Right lobe of liver (tissue), 6 donors: Measurements from ENCODE around the gene MCAT. TPM values are rescaled to one million over a fixed set of nuclear protein-coding genes. Genes with fewer than 3 reads are reported as not detected.
"Not testable (repeated sequence)": the region's sequence is repeated elsewhere in the genome, so short reads cannot be mapped to it uniquely, and the experiment has no call there.

Experiments used
- ATAC-seq, 4 donors: fragments of 200-7000 bp; cut with Tn5 transposase; one replicate each; pipeline ENCODE4 v1.9.1; 2020; ENCODE audit warnings: mild to moderate bottlenecking in 4 of 4, moderate library complexity in 4 of 4
- DNase-seq, 3 donors: peaks; one replicate each; pipeline ENCODE4 v3.0.0-alpha.2; 2020
- H3K27ac ChIP-seq, 3 donors: fragments of 200-600 bp; one replicate each; pipeline ENCODE4 v1.8.0; 2022
- H3K27me3 ChIP-seq, 2 donors: fragments of 200-600 bp; one replicate each; pipeline ENCODE4 v1.8.0; 2022
- H3K36me3 ChIP-seq, 4 donors: fragments of 200-600 bp; sonication (generic) in 1 of 4; one replicate each; pipeline versions ENCODE4 v1.5.1 to v1.8.0; 2017 to 2022; ENCODE audit warnings: control low read depth in 1 of 4
- H3K4me1 ChIP-seq, 4 donors: fragments of 200-600 bp; sonication (generic) in 1 of 4; one replicate each; pipeline versions ENCODE4 v1.5.1 to v1.8.0; 2017 to 2022; ENCODE audit warnings: control low read depth in 1 of 4
- H3K4me3 ChIP-seq, 3 donors: fragments of 200-600 bp; one replicate each; pipeline ENCODE4 v1.8.0; 2022
- H3K9me3 ChIP-seq, 4 donors: fragments of 200-600 bp; sonication (generic) in 1 of 4; one replicate each; pipeline versions ENCODE4 v1.5.1 to v1.8.0; 2017 to 2022; ENCODE audit warnings: control low read depth in 1 of 4
- CTCF ChIP-seq, 4 donors: fragments of 200-600 bp in 3 of 4; fragments of 450-650 bp in 1 of 4; IDR thresholded peaks; one replicate each; pipeline versions ENCODE4 v1.5.1 to v1.8.0; 2016 to 2022; ENCODE audit warnings: antibody characterized with exemption in 4 of 4, mild to moderate bottlenecking in 2 of 4
- POLR2A ChIP-seq: fragments of 450-650 bp; IDR thresholded peaks from one replicate; pipeline ENCODE4 v1.6.1; 2017; ENCODE audit warnings: antibody characterized with exemption, mild to moderate bottlenecking
- WGBS: methylation state at CpG from one replicate; pipeline ENCODE4 v1.1.6; 2018; ENCODE audit warnings: low coverage, low lambda C conversion rate; ENCODE audit not compliant: insufficient coverage; ENCODE audit errors: missing lambda C conversion rate; 5-methylcytosine and 5-hydroxymethylcytosine counted together
- intact Hi-C, 2 donors: fragments of 100-400 bp; cut with DNase I; formaldehyde crosslinking; loops; one replicate each; pipeline versions ENCODE4 v1.11.2 to v1.14.1; 2022
- total RNA-seq, 6 experiments: library from RNA; depleted of rRNA in 2 of 6; stranded (reverse); fragments of >200 nt in 2 of 6; fragmentation: NEBNext Ultra II Directional in 3 of 6; extraction: Animal tissue kit (Norgen Biotek cat#: 25700) in 3 of 6; gene quantifications; one replicate each; pipeline versions ENCODE4 v1.1.0 to v1.2.4, GENCODE V29; 2016 to 2023
- donor health status: DM: no; HTN: yes; CAD: no.
- donor health status: DM: no; HTN: no; CAD: no.
- donor health status: DM: no; HTN: no; CAD: no.
- donor health status: DM: no; HTN: yes; CAD: no.
- donor health status: DM: no; HTN: yes; CAD: no.

The MCAT gene
- total RNA-seq, 6 experiments from 2014 or later = 8.8 to 22.3 (median 11.4) TPM

- no peak within 1 kb of the TSS for H3K27ac ChIP-seq
- 0% methylated on average over 9 of the region's 49 CpGs for WGBS
- peaks cover 0 to 26% (median 0%) of the 10 kb centered on the region in 4 donors for H3K4me1 ChIP-seq
Observed at GRCh38 chr22:43110444-43110926, 32.7 kb downstream of the MCAT start, which contains the start of gene BIK. Gene BIK (plus strand): TSS chr22:43110750. CDS start chr22:43124023, 13,273 bp downstream.

GRCh38 chr22:43109921-43110443, 33.2 kb downstream of the MCAT start:
- WGBS = 11% methylated on average over 22 of the region's 32 CpGs
- no peak for TF ChIP-seq POLR2A

More at GRCh38 chr22:43110444-43110926, 32.7 kb downstream of the MCAT start, which contains the start of gene BIK:
- no peaks in the 10 kb centered on the region for H3K9me3 ChIP-seq
- peak in 3 of 4 donors; percentile 12 to 33 (median 18) for TF ChIP-seq CTCF (IDR thresholded peaks at IDR 0.05)
- no peak for TF ChIP-seq POLR2A
- no peaks in the 10 kb centered on the region for H3K36me3 ChIP-seq
- intact Hi-C loops = no loop called here
- DNase-seq (peak; percentile 53 to 75 (median 61)), ATAC-seq (peak; percentile 60 to 82 (median 63))
- peak within 1 kb of the TSS; percentile 52 to 62 (median 60) for H3K4me3 ChIP-seq
- H3K27me3 ChIP-seq = no peaks in the 10 kb centered on the region

GRCh38 chr22:43109511-43109910, 33.7 kb downstream of the MCAT start:
- no peak overlapping the region for H3K4me3 ChIP-seq
- H3K27ac ChIP-seq = no peak overlapping the region
- ATAC-seq = no peak
- no peaks in the 10 kb centered on the region for H3K36me3 ChIP-seq
- TF ChIP-seq POLR2A = no peak
- H3K27me3 ChIP-seq = no peaks in the 10 kb centered on the region
- DNase-seq = no peak
- intact Hi-C loops = no loop called here
- 66% methylated on average over 4 of the region's 5 CpGs for WGBS
- H3K4me1 ChIP-seq = peaks cover 0 to 22% (median 0%) of the 10 kb centered on the region in 4 donors
- no peaks in the 10 kb centered on the region for H3K9me3 ChIP-seq

More at GRCh38 chr22:43109921-43110443, 33.2 kb downstream of the MCAT start:
- H3K4me3 ChIP-seq = peak overlapping the region; percentile 52 to 62 (median 60)
- DNase-seq (no peak), ATAC-seq (no peak)
- no peak overlapping the region for H3K27ac ChIP-seq
- no peaks in the 10 kb centered on the region for H3K27me3 ChIP-seq
- H3K4me1 ChIP-seq = peaks cover 0 to 22% (median 0%) of the 10 kb centered on the region in 4 donors
- no peaks in the 10 kb centered on the region for H3K36me3 ChIP-seq
- intact Hi-C loops = no loop called here
- H3K9me3 ChIP-seq = no peaks in the 10 kb centered on the region

GRCh38 chr22:43106302-43106701, 36.9 kb downstream of the MCAT start:
- Histone ChIP-seq H3K4me3 (no peak overlapping the region), H3K27me3 (no peaks in the 10 kb centered on the region), H3K36me3 (no peaks in the 10 kb centered on the region), H3K27ac (no peak overlapping the region), H3K4me1 (peaks cover 0 to 32% (median 0%) of the 10 kb centered on the region in 4 donors), H3K9me3 (no peaks in the 10 kb centered on the region)
- DNase-seq (no peak), ATAC-seq (no peak)
- TF ChIP-seq CTCF (IDR thresholded peaks at IDR 0.05) = no peak
- TF ChIP-seq POLR2A = no peak
- 72% methylated on average over 5 of the region's 8 CpGs for WGBS
- intact Hi-C loops = no loop called here

GRCh38 chr22:43104950-43105349, 38.2 kb downstream of the MCAT start:
- H3K36me3 ChIP-seq, H3K4me3 ChIP-seq, H3K27ac ChIP-seq, intact Hi-C loops, H3K27me3 ChIP-seq, H3K9me3 ChIP-seq, DNase-seq, ATAC-seq: not testable (repeated sequence)
- peaks cover 0 to 18% (median 0%) of the 10 kb centered on the region in 4 donors for H3K4me1 ChIP-seq
- WGBS = 100% methylated on average over 3 of the region's 3 CpGs

GRCh38 chr22:43104056-43104625, 39.1 kb downstream of the MCAT start:
- DNase-seq = peak in 1 of 3 donors; percentile 71

More at GRCh38 chr22:43104056-43104625, 39.1 kb downstream of the MCAT start:
- H3K27me3 ChIP-seq, H3K36me3 ChIP-seq, intact Hi-C loops, H3K4me3 ChIP-seq, H3K9me3 ChIP-seq: not testable (repeated sequence)
- Histone ChIP-seq H3K27ac (peak overlapping the region in 1 of 3 donors; percentile 40), H3K4me1 (peaks cover 0 to 17% (median 0%) of the 10 kb centered on the region in 4 donors)
- WGBS = 49% methylated on average over 11 of the region's 15 CpGs
- peak in 3 of 4 donors; percentile 20 to 65 (median 31) for ATAC-seq
